ENCODE data around the gene FAM43B. TPM values are rescaled to one million over a fixed set of nuclear protein-coding genes. Genes with fewer than 3 reads are reported as not detected.

Gene FAM43B
- total RNA-seq, 2 donors from 2014 or later = not detected

DNA sequence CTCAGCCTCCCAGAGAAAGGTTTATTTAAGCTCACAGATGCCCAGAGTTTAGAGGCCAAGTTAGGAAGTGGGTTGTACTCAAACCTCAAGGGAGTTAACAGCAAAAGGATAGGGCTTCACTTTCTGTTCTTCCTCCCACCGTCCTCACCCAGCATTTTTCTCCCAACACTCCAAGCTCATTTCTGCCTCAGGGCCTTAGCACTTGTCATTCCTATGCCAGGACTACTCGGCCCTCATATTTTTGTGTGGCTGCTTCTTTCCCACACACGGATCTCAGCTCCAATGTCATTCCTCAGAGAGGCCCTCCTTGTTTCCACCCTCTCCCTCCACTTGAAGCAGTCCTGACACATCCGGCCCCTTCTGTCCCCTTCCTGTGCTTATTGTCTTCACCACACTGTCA lies 12.9 kb downstream of the FAM43B start:
- no peak overlapping the region for H3K4me3 Mint-ChIP-seq
- H3K27ac Mint-ChIP-seq = no peak overlapping the region
- no peaks in the 10 kb centered on the region for H3K36me3 Mint-ChIP-seq (ENCODE audit: low read depth)
- peaks cover 71% of the 10 kb centered on the region for H3K27me3 Mint-ChIP-seq
- H3K4me1 Mint-ChIP-seq = no peaks in the 10 kb centered on the region
- H3K9me3 ChIP-seq (ENCODE audit: control insufficient read depth, low read length, poor library complexity, severe bottlenecking) = no peaks in the 10 kb centered on the region
- ATAC-seq (no peak), DNase-seq (no peak)

- ATAC-seq = no peak
- Mint-ChIP-seq H3K27me3 (peaks cover 68% of the 10 kb centered on the region), H3K36me3 (ENCODE audit: low read depth) (peaks cover 4% of the 10 kb centered on the region), H3K4me3 (no peak overlapping the region), H3K4me1 (peaks cover 7% of the 10 kb centered on the region), H3K27ac (no peak overlapping the region)
- H3K9me3 ChIP-seq (ENCODE audit: control insufficient read depth, low read length, poor library complexity, severe bottlenecking) = no peaks in the 10 kb centered on the region
- no peak for DNase-seq
Observed at GRCh38 chr1:20569523-20570098, 17.2 kb downstream of the FAM43B start.

DNA sequence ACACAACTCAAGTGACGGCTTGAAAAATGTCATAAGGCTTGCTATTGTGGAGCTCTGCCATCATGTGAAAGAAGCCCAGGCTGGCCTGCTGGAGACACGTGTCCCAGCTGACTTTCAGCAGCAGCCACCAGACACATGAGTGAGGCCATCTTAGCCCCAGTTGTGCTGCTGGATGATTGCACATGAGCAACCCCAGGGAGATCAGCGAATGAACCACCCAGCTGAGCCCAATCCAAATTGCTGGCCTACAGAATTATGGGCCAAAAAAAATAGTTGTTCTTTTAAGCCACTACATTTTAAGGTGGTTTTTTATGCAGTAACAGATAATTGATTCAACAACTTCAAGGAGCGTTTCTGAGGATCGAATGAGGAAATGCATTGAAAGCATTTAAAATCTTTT lies 19.1 kb downstream of the FAM43B start:
- ATAC-seq (no peak), DNase-seq (no peak)
- Mint-ChIP-seq H3K27me3 (peaks cover 63% of the 10 kb centered on the region), H3K4me1 (peaks cover 7% of the 10 kb centered on the region), H3K4me3 (no peak overlapping the region), H3K36me3 (ENCODE audit: low read depth) (peaks cover 4% of the 10 kb centered on the region), H3K27ac (no peak overlapping the region)
- no peaks in the 10 kb centered on the region for H3K9me3 ChIP-seq (ENCODE audit: control insufficient read depth, low read length, poor library complexity, severe bottlenecking)

- H3K27me3 Mint-ChIP-seq = peaks cover 66% of the 10 kb centered on the region
- no peak overlapping the region for H3K4me3 Mint-ChIP-seq
- ATAC-seq = no peak
- no peak overlapping the region for H3K27ac Mint-ChIP-seq
- H3K36me3 Mint-ChIP-seq (ENCODE audit: low read depth) = peaks cover 4% of the 10 kb centered on the region
- DNase-seq = no peak
- H3K9me3 ChIP-seq (ENCODE audit: control insufficient read depth, low read length, poor library complexity, severe bottlenecking) = no peaks in the 10 kb centered on the region
- H3K4me1 Mint-ChIP-seq = peaks cover 7% of the 10 kb centered on the region
Observed at GRCh38 chr1:20573987-20574386, 21.6 kb downstream of the FAM43B start.

DNA sequence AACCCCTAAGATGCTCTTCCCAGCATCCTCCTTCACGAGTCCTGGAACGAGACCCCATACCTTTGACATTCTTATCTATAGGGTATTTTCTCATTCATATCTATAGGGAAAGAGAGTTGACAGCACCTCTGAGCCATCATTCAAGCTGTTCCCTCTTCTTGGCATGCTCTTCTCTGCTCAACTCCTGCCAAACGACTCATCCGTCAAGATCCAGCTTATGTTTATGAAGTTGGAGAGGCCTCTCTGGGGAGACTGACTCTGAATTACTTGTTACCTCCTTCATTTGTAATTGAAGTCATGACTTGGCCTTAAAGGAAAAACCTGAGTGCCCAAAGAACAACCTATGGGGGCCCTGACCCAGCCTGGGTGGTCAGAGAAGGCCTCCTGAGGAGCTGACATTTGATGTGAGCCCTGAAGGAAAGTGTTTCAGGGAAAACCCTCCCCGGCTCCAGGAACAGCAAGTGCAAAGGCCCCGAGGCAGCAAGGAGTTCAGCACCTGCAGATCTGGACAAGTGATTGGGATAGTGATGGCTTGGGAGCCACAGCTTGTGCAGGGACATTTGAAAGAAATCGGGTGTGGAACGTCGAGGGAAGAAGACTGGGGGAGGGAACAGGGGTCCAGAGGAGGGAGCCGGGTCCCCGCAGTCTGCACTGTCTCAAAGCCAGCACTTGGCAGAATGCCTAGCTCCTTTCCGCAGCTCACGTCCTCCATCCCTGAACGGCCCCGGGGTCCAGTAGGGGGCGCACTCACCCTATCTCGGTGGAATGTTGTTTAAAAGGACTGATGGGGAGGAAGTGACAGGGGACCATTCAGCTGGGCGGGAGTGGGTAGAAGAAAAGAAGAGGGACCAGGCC lies 22.5 kb downstream of the FAM43B start:
- Mint-ChIP-seq H3K27ac (no peak overlapping the region), H3K4me1 (peaks cover 7% of the 10 kb centered on the region), H3K4me3 (no peak overlapping the region), H3K36me3 (ENCODE audit: low read depth) (peaks cover 4% of the 10 kb centered on the region), H3K27me3 (peaks cover 65% of the 10 kb centered on the region)
- ATAC-seq (no peak), DNase-seq (no peak)
- no peaks in the 10 kb centered on the region for H3K9me3 ChIP-seq (ENCODE audit: control insufficient read depth, low read length, poor library complexity, severe bottlenecking)

GRCh38 chr1:20575541-20576336 lies 23.4 kb downstream of the FAM43B start:
- DNase-seq (no peak), ATAC-seq (no peak)
- peaks cover 7% of the 10 kb centered on the region for H3K4me1 Mint-ChIP-seq
- peaks cover 4% of the 10 kb centered on the region for H3K36me3 Mint-ChIP-seq (ENCODE audit: low read depth)
- H3K4me3 Mint-ChIP-seq = no peak overlapping the region
- H3K9me3 ChIP-seq (ENCODE audit: control insufficient read depth, low read length, poor library complexity, severe bottlenecking) = no peaks in the 10 kb centered on the region
- no peak overlapping the region for H3K27ac Mint-ChIP-seq
- H3K27me3 Mint-ChIP-seq = peaks cover 57% of the 10 kb centered on the region

DNA sequence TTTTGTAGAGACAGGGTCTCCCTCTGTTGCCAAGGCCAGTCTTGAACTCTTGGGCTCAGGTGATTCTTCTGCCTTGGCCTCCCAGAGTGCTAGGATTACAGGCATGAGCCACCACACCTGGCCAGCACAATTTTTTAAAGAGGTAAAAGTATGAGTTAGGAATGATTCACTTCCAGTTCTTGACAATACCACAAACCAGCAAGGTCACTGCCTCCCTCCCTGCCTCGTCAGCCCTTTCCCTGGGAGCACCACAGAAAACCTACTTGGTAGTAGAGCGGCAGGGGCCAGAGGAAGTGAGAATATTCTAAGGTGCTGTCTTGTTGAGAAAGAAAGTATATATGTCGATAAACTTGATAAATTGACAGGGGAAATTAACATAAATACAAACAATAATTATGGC lies 25.7 kb downstream of the FAM43B start:
- Mint-ChIP-seq H3K27me3 (peaks cover 41% of the 10 kb centered on the region), H3K27ac (no peak overlapping the region), H3K4me1 (peaks cover 7% of the 10 kb centered on the region), H3K4me3 (no peak overlapping the region), H3K36me3 (ENCODE audit: low read depth) (peaks cover 4% of the 10 kb centered on the region)
- no peak for DNase-seq
- ATAC-seq = no peak
- no peaks in the 10 kb centered on the region for H3K9me3 ChIP-seq (ENCODE audit: control insufficient read depth, low read length, poor library complexity, severe bottlenecking)

DNA sequence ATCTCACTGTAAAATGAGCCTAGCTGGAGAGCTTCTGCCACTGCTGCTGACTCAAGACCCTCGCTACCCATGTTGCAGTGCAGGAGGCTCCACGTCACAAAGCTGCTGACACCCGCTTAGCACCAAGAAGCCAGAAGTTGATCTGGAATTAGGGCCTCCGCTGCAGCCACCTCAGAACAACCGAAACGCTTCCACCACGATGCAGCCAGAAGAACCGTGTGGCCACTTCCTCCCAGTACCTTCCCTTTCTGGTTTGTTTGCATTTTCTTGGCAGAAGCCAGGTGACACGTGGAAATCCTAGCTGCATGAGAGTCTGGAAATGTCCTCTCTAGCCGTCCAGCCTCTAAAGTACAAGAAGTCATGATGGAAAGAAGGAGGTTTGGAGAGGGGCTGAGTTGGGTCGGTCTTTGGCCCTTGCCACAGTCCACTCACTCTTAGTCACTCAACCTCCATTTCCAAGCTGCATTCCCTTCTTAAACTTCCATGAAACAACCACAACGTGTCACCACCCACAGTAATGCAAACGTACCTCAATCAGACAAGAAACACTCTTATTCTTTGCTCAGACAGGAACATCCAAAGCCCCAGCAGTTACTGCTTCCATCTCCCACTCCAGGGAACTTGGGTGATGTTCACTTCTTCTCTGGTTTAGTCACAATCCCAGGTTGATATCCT lies 26.5 kb downstream of the FAM43B start:
- no peak overlapping the region for H3K27ac Mint-ChIP-seq
- H3K4me1 Mint-ChIP-seq = peaks cover 5% of the 10 kb centered on the region
- no peak for ATAC-seq

GRCh38 chr1:20584890-20585289 lies 32.5 kb downstream of the FAM43B start:
- Mint-ChIP-seq H3K36me3 (ENCODE audit: low read depth) (no peaks in the 10 kb centered on the region), H3K4me1 (no peaks in the 10 kb centered on the region), H3K4me3 (no peak overlapping the region), H3K27me3 (peaks cover 37% of the 10 kb centered on the region), H3K27ac (no peak overlapping the region)
- no peaks in the 10 kb centered on the region for H3K9me3 ChIP-seq (ENCODE audit: control insufficient read depth, low read length, poor library complexity, severe bottlenecking)
- no peak for DNase-seq
- ATAC-seq = no peak

More for the DNA sequence above, 26.5 kb downstream of the FAM43B start:
- DNase-seq = no peak
- H3K4me3 Mint-ChIP-seq = no peak overlapping the region
- H3K27me3 Mint-ChIP-seq = peaks cover 35% of the 10 kb centered on the region
- H3K36me3 Mint-ChIP-seq (ENCODE audit: low read depth) = no peaks in the 10 kb centered on the region
- no peaks in the 10 kb centered on the region for H3K9me3 ChIP-seq (ENCODE audit: control insufficient read depth, low read length, poor library complexity, severe bottlenecking)

DNA sequence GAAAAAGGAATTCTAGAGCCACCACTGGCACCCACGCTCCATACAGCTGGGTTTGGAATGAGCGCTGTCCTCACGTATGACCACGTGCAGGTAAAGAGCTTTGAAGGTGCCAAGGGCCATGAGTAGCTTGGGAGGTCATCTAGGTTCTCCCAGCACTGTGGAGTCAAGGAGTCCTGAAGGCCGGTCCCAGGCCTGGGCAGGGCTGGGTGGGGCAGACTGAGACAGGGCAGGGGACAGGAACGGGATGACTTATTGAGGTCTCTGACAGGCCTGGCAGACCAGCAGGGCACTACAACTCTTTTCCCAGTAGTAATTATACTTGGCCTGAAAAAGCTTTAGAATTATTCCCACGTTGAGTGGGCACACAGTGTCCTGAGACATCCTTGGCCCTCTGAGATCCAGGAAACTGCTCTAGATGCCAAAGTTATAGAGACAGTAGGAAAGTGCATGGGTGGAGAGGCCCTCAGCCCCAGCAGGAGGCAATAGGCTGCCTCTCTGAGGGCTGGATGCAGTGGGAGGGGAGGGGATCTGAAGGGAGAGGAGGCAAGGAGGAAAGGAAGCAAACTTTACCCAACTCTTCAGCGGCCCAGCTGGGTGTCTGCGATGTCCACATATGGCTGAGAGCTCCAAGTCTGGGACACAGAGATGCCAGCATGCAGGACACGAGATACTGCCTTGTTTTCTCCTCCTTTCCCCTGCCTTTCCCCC lies 34.7 kb downstream of the FAM43B start:
- no peak overlapping the region for H3K4me3 Mint-ChIP-seq
- H3K36me3 Mint-ChIP-seq (ENCODE audit: low read depth) = peaks cover 3% of the 10 kb centered on the region
- DNase-seq (no peak), ATAC-seq (no peak)
- no peak overlapping the region for H3K27ac Mint-ChIP-seq
- no peaks in the 10 kb centered on the region for H3K9me3 ChIP-seq (ENCODE audit: control insufficient read depth, low read length, poor library complexity, severe bottlenecking)
- H3K4me1 Mint-ChIP-seq = peaks cover 2% of the 10 kb centered on the region
- H3K27me3 Mint-ChIP-seq = peaks cover 59% of the 10 kb centered on the region

DNA sequence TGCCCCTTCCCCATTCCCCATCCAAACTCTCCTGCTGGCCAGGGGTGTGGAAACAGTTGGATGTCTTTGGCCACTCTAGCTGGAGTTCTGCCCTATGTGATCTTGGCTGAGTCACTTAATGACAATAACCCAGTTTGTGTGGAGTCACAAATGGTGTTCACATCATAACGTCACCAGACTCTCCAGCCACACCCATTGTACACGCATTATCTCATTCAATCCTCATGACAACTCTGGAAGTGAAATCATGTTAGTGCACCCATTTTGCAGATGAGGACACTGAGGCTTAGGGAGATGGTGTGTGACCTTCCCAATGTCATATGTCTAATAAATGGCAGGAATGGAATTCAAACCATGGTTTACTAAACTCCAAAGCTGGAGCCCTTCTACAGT lies 35.3 kb downstream of the FAM43B start:
- H3K9me3 ChIP-seq (ENCODE audit: control insufficient read depth, low read length, poor library complexity, severe bottlenecking) = no peaks in the 10 kb centered on the region
- H3K27ac Mint-ChIP-seq = no peak overlapping the region
- ATAC-seq (no peak), DNase-seq (no peak)
- H3K36me3 Mint-ChIP-seq (ENCODE audit: low read depth) = peaks cover 8% of the 10 kb centered on the region
- no peak overlapping the region for H3K4me3 Mint-ChIP-seq
- peaks cover 2% of the 10 kb centered on the region for H3K4me1 Mint-ChIP-seq
- peaks cover 64% of the 10 kb centered on the region for H3K27me3 Mint-ChIP-seq

DNA sequence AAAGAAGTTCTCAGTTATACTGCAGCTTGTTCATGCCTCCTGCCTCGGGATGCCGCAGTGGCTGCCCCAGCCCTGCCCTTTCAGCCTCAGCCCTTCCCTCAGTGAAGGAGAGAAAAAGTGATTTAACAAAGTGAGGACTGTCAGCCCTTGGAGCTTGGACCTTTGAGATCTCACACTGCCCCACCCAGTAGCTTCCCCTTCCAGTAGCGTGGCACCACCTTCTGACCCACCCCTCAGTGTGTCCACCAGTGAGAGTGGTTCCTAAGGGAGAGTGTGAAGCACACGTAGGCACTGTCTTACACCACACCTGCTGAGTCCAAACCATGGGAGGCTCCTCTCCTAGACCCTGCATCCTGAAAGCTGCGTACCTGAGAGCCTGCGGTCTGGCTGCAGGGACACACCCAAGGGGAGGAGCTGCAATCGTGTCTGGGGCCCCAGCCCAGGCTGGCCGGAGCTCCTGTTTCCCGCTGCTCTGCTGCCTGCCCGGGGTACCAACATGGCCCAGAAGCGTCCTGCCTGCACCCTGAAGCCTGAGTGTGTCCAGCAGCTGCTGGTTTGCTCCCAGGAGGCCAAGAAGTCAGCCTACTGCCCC lies 36.4 kb downstream of the FAM43B start, which contains the start of gene CDA:
Gene CDA (plus strand): TSS at position 464 of the 592 bp plus-strand sequence. CDS start 33 bp downstream, at position 497.
- Mint-ChIP-seq H3K4me3 (no peak within 1 kb of the TSS), H3K4me1 (peaks cover 2% of the 10 kb centered on the region), H3K27ac (no peak within 1 kb of the TSS), H3K27me3 (peaks cover 69% of the 10 kb centered on the region), H3K36me3 (ENCODE audit: low read depth) (peaks cover 9% of the 10 kb centered on the region)
- DNase-seq (no peak), ATAC-seq (no peak)
- H3K9me3 ChIP-seq (ENCODE audit: control insufficient read depth, low read length, poor library complexity, severe bottlenecking) = no peaks in the 10 kb centered on the region
